Mammary epithelial cell (primary cell): Measurements from ENCODE around the gene TH.

Experiments used
- EZH2 ChIP-seq: IDR thresholded peaks from 2 replicates; pipeline ENCODE4 v1.6.1; 2012; ENCODE audit warnings: low read length, inconsistent platforms, borderline replicate concordance
- TF ChIP-seq, protein P1 (sequence below), 2 donors: IDR thresholded peaks in 1 of 2; conservative IDR thresholded peaks in 1 of 2; 2 replicates each; pipeline ENCODE4 v1.5.1; 2011 to 2012; ENCODE audit warnings: inconsistent platforms in 2 of 2, low read length in 2 of 2, mild to moderate bottlenecking in 2 of 2, control low read depth in 1 of 2, low read depth in 1 of 2; ENCODE audit not compliant: insufficient read depth in 1 of 2; ENCODE audit errors: extremely low read depth in 1 of 2

GRCh38 chr11:2153581-2154194 is 17.9 kb downstream of the TH start:
- TF ChIP-seq, protein P1, sequence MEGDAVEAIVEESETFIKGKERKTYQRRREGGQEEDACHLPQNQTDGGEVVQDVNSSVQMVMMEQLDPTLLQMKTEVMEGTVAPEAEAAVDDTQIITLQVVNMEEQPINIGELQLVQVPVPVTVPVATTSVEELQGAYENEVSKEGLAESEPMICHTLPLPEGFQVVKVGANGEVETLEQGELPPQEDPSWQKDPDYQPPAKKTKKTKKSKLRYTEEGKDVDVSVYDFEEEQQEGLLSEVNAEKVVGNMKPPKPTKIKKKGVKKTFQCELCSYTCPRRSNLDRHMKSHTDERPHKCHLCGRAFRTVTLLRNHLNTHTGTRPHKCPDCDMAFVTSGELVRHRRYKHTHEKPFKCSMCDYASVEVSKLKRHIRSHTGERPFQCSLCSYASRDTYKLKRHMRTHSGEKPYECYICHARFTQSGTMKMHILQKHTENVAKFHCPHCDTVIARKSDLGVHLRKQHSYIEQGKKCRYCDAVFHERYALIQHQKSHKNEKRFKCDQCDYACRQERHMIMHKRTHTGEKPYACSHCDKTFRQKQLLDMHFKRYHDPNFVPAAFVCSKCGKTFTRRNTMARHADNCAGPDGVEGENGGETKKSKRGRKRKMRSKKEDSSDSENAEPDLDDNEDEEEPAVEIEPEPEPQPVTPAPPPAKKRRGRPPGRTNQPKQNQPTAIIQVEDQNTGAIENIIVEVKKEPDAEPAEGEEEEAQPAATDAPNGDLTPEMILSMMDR (conservative IDR thresholded peaks at IDR 0.05 in 1 of 2, IDR thresholded peaks at IDR 0.05 in 1 of 2; ENCODE audit: extremely low read depth in 1 of 2, insufficient read depth in 1 of 2, low read depth in 1 of 2, low read length in 2 of 2), result no peak
- no peak for TF ChIP-seq EZH2
